Measurements from ENCODE around the gene LRIT3.
A peak's percentile ranks its signal among the peaks of the same experiment; 100 is the strongest.

Gene LRIT3, protein sequence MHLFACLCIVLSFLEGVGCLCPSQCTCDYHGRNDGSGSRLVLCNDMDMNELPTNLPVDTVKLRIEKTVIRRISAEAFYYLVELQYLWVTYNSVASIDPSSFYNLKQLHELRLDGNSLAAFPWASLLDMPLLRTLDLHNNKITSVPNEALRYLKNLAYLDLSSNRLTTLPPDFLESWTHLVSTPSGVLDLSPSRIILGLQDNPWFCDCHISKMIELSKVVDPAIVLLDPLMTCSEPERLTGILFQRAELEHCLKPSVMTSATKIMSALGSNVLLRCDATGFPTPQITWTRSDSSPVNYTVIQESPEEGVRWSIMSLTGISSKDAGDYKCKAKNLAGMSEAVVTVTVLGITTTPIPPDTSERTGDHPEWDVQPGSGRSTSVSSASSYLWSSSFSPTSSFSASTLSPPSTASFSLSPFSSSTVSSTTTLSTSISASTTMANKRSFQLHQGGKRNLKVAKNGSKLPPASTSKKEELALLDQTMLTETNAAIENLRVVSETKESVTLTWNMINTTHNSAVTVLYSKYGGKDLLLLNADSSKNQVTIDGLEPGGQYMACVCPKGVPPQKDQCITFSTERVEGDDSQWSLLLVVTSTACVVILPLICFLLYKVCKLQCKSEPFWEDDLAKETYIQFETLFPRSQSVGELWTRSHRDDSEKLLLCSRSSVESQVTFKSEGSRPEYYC

DNA sequence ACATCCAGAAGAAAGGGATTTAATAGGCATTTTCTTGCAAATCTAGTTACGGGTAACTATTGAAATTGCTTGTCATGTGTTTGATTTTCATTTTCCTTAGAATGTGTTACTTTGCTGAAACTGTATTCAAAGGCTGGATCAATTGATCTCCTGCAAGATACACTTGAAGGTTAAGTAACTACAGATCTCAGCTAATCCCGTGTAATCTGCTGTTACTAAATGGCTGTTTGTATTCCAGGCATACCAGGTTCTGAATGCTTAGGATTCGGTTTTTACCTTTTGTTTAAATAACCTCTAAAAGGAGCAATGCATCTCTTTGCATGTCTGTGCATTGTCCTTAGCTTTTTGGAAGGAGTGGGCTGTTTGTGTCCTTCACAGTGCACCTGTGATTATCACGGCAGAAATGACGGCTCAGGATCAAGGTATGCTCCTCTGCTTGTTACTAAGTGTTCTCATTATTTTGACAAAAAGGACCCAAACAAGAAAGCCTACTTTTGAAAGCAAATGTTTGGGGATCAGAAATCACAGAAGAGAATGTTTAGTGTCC is at the start of gene LRIT3:
Gene LRIT3 (plus strand): TSS at position 212 of the 547 bp plus-strand sequence. CDS start 95 bp downstream, at position 307.
- FAIRE-seq, result no peak
- no peak for DNase-seq (ENCODE audit: low spot score)

DNA sequence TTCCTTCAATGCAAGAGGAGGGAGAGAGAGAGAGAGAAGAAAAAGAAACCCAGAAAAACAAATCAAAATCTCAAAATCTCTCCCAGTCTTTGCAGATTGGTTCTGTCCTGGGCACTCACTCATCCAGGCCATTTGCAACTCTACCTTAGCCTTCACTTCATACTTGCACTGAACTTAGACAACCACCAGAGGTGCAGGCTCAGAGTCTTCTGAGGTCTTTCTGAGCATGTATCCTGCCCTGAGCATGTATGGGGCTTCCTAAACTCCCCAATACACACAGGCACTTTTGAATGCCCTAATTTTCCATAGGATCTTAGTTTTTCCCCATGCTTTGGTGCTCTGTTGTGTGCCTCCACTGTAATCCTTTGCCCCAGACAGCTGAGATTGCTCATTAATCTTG is 49.0 kb upstream of the LRIT3 start:
- DNase-seq (ENCODE audit: low spot score) (no peak), FAIRE-seq (no peak)

DNA sequence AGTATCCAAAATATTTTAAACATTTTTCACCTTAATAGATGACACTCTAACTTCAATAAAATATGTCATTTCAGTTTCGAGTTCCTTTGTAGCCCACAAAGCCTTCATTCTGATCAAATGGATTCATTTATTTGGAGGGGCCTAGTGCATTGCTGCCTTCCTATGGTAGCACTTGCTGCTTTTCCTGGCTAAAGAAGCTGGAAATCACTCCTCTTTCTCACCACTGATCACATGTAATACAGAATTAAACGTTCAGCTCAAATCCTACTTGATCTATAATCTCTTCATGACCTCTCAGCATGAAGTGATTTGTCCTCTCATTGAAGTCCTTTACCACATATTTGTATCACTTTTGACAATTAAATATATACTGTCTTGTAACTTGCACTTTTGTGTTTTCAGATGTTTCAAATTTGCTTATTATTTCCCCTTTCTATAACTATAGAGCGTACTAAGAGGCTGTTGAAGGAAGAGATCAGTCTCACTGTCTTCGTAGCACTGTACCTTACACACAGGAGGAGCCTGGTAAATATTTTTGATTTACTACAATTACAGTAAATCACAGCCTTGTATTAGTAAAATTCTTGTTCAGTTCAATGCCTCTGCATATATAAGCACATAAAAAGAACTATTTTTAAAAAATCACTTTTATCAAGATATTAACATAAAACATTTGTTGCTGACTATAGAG is 46.7 kb upstream of the LRIT3 start:
- DNase-seq (ENCODE audit: low spot score) (no peak), FAIRE-seq (no peak)

DNA sequence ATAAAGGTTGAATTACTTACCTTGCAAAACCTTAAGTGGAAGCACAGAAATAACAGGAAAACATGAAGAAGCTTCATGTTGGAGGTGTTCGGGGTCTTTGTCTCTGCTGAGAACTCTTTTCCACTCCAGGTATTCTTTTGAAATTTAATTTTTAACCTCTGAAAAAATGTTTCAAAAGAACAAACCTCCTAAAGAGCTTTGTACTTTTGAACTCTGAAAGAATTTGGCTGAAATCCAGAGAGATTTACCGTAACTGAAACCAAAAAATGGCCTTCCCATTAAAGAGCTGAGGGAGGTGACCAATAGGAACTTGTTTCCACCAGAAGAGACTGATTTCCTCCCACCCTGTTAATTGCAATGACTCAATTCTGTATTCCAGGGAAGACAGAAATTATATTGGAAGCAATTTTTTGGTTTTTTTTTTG is 46.0 kb upstream of the LRIT3 start, which contains the start of gene CFI:
Gene CFI (minus strand): TSS at position 105 of the 425 bp plus-strand sequence. CDS start 28 bp downstream, at position 77.
- DNase-seq (ENCODE audit: low spot score) (peak; percentile 54), FAIRE-seq (peak; percentile 92)

DNA sequence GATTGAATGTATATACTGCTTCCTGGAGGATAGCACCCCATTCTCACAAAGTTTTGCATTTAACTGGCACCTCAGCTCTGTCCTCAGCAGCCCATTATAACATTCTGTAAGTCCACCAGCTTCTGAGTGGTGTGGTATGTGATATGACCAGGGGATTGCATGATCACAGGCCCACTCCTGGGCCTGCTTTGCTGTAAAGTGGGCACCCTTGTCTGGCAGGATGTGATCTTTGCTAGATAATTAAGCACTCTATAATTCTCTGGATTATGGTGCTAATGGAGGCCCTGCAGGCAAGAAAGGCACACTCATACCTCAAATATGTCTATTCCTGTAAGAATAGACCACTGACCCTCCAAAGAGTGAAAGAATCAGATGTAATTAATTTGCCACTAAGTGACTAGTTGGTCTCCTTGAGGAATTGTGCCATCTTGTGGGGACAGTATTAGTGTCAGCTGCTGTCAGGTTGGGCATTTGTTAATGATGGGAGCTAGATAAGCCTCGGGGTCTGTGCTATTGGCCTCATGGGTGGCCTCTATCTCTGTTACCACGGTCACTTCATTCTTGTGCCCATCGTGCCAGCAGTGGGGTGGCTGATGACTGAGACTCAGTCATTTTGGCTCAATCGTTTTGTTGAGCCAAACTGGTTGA is 43.9 kb upstream of the LRIT3 start:
- FAIRE-seq, result no peak

DNA sequence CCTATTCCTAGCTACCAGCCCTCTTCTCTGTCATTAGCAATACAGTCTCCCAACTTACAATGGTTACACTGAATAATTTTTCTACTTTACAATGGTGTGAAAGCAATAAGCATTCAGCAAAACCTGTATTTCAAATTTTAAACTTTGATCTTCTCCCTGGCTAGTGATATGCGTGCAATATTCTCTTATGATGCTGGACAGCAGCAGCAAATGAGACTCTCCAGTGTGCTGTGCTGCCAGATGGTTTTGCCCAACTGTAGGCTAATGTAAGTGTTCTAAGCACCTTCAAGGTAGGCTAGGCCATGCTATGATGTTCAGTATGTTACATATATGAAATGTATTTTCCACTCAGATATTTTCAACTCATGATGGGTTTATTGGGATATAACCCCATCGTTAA is 38.3 kb upstream of the LRIT3 start:
- FAIRE-seq (no peak), DNase-seq (ENCODE audit: low spot score) (no peak)

More for the DNA sequence above, 43.9 kb upstream of the LRIT3 start:
- DNase-seq (ENCODE audit: low spot score), result peak; percentile 42

DNA sequence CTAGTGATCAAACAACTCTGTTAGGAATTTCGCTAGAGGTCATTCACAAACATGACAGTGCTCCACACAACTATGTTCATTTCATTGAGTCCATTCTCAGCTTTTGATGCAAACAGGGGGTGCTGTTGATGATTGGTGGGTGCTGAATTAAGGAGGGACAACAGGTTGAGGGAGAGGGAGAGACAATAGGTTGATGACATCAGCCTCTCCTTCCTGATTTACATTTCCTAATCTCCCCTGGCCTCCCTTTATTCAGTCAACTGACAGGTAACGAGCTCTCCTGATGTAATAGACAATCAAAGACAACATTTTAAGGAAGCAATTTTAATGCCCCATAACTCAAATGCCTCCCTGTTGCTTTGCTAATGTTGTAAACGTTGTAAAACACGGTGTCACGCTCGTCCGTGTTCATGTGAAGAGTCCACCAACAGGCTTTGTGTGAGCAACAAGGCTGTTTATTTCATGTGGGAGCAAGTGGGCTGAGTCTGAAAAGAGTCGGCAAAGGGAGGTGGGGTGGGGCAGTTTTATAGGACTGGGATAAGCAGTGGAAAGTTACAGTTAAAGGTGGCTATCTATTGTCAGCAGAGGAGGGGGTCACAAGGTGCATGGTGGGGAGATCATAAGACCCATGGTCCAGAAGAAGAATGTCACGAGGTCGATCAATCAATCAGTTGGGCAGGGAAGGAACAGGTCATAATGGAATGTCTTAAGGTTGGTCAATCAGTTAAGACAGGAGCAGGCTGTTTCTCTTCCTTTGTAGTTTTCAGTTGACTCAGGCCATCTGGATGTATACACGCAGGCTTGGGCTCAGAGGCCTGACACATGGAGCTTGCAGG is 37.1 kb upstream of the LRIT3 start:
- DNase-seq (ENCODE audit: low spot score) (no peak), FAIRE-seq (no peak)

DNA sequence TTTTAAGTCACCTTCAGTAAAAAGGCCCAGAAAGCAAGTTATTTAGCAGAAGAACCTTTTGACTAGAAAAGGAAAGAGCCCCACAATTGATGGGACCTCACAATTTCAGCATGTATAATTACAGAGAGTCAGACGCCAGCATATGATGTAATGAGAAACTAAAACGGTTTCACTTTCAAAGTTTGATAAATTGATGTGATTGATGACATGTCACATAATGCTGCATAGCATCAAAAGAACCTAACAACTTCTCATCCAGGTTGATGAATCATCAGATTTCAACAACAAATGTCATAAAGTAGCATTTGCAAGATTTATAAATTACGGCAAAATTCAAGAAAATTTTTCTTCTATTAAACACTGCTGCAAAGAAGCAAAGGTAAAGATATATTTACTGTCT is 36.2 kb upstream of the LRIT3 start:
- FAIRE-seq (no peak), DNase-seq (ENCODE audit: low spot score) (no peak)

DNA sequence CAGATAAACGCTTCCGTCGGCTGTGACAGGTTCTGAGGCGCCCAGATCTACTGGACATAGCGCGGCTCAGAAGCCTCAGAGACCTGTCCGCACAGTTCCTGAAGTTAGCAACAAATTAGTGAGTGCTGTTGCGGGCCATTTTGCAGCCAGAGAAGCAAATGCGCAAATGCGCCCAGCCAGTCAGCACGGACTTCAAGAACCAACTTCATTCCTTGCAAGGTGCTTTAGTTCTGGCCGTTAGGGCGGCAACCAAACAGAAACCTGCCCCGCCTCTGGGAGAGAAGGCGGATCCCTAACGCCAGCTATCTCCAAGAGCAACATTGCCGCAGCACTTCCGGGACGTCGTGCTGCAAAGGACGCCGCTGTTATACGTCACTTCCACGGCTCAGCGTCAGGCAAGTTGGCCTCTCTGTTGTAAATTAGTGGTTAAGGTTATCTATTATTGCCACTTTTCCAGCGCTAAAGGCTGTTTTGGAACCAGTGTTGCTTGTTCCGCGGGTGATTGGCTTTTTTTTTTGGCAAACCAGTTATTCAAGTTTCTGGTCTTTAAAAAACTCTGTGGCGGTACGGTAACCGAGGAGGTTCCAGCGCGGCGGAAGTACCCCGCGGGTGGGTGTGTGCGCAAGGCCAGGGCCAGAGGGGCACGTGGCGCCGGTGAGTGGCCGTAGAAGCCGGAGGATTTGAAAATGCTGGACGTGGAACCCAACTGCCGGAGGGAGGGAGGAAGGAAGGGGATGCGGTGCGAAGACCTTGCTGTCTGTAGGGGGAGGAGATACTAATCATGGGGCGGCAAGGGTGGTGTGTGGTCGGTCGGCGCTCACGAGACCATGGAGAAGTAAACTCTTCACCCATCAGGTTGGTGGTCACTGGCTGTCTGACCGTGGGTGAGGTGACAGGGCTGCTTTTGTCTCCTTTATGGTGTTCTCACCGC is 32.5 kb upstream of the LRIT3 start, which contains the start of gene GAR1:
Gene GAR1 (plus strand): TSS at position 612 of the 931 bp plus-strand sequence. CDS start 403 bp downstream, outside the sequence.
- FAIRE-seq (peak; percentile 86), DNase-seq (ENCODE audit: low spot score) (peak; percentile 84)

DNA sequence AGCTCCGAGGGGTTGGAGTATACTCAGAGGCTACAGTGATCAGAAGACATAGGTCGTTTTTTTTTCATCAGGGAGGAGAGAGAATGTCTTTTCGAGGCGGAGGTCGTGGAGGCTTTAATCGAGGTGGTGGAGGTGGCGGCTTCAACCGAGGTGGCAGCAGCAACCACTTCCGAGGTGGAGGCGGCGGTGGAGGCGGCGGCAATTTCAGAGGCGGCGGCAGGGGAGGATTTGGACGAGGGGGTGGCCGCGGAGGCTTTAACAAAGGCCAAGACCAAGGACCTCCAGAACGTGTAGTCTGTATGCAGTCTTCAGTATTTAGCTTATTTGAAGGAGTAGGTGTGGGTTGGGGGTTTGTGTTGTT is 31.8 kb upstream of the LRIT3 start:
- FAIRE-seq (no peak), DNase-seq (ENCODE audit: low spot score) (no peak)

DNA sequence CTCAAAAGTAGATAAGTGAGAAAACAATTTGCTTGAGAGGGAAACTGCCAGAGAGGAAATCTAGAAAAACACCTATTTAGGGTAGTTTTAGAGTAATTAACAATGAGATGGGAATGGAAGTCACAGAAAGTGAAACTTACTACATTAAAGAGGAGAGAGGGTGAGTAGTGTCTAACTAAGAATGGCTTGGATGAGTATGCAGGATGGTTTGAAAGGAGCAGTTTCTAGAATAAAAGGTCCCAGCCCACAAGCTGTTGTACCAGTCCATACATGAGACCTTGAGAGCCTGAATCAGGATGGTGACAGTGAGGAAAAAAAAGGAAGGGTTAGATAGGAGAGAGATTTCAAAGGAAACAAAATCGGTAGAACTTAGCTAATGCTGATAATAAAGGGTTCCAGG is 31.0 kb upstream of the LRIT3 start:
- DNase-seq (ENCODE audit: low spot score), result no peak
- FAIRE-seq, result no peak

DNA sequence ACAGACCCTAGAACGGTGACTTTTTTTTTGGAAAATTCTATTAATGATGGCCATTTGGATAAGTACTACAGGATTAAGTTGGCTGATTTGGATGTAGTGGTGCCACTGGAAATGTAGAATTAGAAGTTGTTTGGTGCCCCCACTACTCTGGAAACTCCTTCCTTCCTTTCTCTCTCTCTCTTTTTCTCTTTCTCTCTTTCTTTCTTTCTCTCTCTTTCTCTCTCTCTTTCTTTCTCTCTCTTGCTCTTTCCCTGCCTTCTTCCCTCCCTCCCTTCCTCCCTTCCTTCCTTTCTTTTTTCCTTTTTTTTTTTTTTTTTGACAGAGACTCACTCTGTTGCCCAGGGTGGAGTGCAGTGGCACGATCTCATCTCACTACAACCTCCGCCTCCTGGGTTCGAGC is 29.6 kb upstream of the LRIT3 start:
- DNase-seq (ENCODE audit: low spot score) (no peak), FAIRE-seq (no peak)

DNA sequence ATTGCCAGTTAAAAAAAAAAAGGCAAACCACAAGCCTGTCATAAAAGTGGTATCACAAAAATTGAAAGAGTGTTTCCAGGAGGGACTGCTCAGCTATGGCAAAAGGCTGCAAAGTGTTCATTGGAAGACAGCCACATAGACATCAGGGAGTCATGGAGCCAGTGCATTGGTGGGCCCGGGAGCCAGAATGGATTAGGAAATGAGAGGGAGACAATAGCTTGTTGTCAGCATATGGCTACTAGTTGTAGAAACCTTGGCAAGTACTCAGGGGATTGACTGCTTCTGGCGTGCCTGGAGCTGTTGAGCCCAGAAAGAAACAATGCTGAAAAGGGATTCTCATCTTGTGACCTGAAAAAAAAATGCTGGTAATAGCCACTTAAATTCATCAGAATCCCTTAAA is 27.3 kb upstream of the LRIT3 start:
- DNase-seq (ENCODE audit: low spot score), result no peak
- no peak for FAIRE-seq

DNA sequence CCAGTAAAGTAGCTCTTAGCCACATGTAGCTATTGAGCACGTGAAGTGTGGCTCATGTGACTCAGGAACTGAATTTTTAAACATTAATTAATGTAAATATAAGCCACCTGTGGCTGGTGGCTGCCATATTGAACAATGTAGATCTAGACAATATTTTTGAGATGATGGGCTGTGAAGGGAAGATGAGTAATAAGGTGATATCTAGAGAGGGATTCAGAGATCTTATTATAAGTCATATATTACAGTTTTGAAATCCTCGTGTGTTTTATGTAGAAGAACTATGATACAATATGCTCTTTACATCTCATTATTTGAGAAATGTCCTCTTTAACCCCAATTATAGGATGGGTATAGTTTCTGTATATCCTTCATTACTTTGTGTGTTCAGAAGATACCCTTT is 26.7 kb upstream of the LRIT3 start:
- FAIRE-seq (no peak), DNase-seq (ENCODE audit: low spot score) (no peak)

DNA sequence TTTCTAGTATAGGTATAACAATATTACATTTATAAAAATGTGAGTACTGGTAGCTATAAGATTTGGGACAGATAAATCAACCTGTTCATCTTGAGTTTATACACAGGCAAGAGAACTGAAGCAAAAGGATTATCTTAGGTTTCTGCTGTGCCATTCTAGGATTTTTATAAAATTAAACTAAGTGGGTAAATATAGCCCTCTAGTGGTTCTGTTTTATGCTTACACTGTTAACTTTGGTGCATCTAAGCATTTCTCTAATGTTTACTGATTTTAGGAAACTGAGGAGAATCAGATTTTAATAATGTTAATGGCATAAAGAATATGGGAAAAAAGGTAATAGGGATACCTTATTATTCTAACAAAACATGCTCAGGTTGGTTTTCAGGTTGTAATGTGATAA is 21.2 kb upstream of the LRIT3 start:
- FAIRE-seq, result peak; percentile 58

DNA sequence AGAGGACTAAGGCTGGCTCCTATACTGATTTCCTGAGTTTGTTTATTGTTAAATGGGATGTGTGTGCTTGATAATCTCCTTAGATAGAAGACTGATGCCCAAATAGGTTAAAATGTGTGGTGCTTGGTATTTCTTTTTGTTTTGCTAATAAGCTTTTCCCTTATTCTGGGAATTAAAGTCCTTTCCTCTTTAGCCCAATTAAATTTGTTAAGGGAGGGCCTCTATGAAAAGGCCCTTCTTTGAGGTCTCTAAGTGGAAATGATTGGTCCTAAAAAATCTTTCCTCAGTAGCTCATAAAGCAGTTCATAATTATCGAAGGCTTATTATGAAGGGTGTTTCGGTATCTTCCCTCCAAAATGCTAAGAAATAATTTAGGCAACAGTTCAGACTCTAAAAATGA is 20.2 kb upstream of the LRIT3 start, which contains the start of gene RRH:
Gene RRH (plus strand): TSS at position 301 of the 400 bp plus-strand sequence. CDS start 56 bp downstream, at position 357.
- DNase-seq (ENCODE audit: low spot score) (no peak), FAIRE-seq (no peak)

More for the DNA sequence above, 21.2 kb upstream of the LRIT3 start:
- no peak for DNase-seq (ENCODE audit: low spot score)

DNA sequence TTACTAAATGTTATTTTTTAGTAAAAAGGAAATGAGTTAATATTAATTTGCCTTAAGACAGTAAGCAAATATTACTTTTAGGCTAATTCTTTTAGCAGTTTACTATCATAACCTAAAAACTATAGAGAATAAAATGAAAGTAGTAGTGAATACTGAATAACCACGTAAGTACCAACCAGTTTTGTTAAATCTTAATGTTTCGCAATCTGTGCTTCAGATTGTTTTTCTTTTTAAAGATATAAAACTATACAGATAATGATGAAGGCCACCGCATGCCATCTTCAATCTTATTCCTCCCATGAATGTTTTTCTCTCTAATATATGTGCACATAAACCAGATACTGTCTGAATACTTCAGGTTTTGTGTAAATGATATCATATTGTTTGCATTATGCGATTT is 14.2 kb upstream of the LRIT3 start:
- no peak for DNase-seq (ENCODE audit: low spot score)
- no peak for FAIRE-seq

DNA sequence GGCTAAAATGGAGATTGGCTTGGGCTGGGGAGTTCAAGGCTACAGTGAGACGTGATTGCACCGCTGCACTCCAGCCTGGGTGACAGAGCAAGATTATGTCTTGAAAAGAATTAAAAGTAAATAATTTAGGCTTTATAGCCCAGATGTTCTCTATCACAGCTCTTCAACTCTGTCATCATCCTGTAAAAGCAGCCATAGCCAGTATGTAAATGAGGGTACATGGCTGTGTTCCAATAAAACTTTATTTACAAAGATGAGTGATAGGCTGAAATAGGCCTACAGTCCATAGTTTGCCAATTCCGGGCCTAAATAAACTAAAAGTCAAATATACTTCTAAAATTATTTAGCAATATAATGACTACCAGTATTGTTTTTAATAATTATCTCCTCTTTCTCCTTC is 10.9 kb upstream of the LRIT3 start:
- FAIRE-seq (no peak), DNase-seq (ENCODE audit: low spot score) (no peak)
